ENCODE measurements around the gene EAF1.

Gene EAF1

DNA sequence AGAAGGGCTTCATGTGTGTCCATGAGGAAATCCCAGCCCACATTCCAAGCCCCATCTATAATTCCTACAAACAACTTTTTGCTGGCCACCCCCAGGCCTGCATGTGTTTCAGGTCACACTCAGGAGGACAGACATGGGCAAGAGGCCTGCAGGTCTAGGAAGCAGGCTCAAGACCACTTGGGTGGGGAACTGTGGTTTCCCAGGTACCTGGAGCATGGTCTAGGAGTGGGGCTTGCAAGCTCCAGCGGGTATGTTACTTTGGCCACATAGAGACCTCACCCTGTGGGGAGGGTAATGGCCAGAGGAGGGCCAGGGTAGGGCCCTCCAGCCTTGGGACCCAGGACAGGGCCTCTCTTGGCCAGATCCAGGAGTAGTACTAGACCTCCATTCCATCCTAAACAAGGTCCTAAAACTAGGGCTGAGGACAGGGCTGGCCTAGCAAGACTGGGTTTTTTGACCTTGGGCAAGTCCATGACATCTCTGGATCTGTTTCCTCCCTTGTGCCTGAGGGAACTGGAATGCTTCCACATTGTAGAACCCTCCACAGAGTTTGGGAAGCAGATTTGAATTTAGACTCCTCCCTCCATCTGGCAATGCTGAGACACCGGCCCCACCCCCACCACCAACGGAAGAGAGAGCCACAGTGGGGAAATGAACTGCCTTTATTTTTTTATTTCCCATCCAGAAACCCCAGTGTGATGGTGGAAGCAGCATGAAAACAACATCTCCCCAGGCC lies 22.3 kb downstream of the EAF1 start:
- Histone ChIP-seq H3K36me3 (no peaks in the 10 kb centered on the region), H3K9me3 (ENCODE audit: severe bottlenecking) (no peaks in the 10 kb centered on the region), H3K27ac (no peak overlapping the region), H3K4me3 (ENCODE audit: low read depth, low read length) (no peak overlapping the region), H3K27me3 (ENCODE audit: insufficient read depth, low read depth, severe bottlenecking) (no peaks in the 10 kb centered on the region)
- no peak for DNase-seq
- TF ChIP-seq, protein P1, sequence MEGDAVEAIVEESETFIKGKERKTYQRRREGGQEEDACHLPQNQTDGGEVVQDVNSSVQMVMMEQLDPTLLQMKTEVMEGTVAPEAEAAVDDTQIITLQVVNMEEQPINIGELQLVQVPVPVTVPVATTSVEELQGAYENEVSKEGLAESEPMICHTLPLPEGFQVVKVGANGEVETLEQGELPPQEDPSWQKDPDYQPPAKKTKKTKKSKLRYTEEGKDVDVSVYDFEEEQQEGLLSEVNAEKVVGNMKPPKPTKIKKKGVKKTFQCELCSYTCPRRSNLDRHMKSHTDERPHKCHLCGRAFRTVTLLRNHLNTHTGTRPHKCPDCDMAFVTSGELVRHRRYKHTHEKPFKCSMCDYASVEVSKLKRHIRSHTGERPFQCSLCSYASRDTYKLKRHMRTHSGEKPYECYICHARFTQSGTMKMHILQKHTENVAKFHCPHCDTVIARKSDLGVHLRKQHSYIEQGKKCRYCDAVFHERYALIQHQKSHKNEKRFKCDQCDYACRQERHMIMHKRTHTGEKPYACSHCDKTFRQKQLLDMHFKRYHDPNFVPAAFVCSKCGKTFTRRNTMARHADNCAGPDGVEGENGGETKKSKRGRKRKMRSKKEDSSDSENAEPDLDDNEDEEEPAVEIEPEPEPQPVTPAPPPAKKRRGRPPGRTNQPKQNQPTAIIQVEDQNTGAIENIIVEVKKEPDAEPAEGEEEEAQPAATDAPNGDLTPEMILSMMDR (IDR thresholded peaks at IDR 0.05; ENCODE audit: low read depth, low read length): no peak

GRCh38 chr3:15450438-15451215 lies 23.2 kb downstream of the EAF1 start:
- no peaks in the 10 kb centered on the region for H3K9me3 ChIP-seq (ENCODE audit: severe bottlenecking)
- no peak for DNase-seq
- TF ChIP-seq, protein P1 (IDR thresholded peaks at IDR 0.05; ENCODE audit: low read depth, low read length): no peak

GRCh38 chr3:15451216-15452113 lies 24.1 kb downstream of the EAF1 start:
- no peak overlapping the region for H3K4me3 ChIP-seq (ENCODE audit: low read depth, low read length)
- H3K36me3 ChIP-seq: no peaks in the 10 kb centered on the region
- H3K27me3 ChIP-seq (ENCODE audit: insufficient read depth, low read depth, severe bottlenecking): no peaks in the 10 kb centered on the region
- TF ChIP-seq, protein P1 (IDR thresholded peaks at IDR 0.05; ENCODE audit: low read depth, low read length): no peak
- no peaks in the 10 kb centered on the region for H3K9me3 ChIP-seq (ENCODE audit: severe bottlenecking)
- H3K27ac ChIP-seq: no peak overlapping the region
- DNase-seq: no peak

More at GRCh38 chr3:15450438-15451215, 23.2 kb downstream of the EAF1 start:
- Histone ChIP-seq H3K27ac (no peak overlapping the region), H3K36me3 (no peaks in the 10 kb centered on the region), H3K4me3 (ENCODE audit: low read depth, low read length) (no peak overlapping the region), H3K27me3 (ENCODE audit: insufficient read depth, low read depth, severe bottlenecking) (no peaks in the 10 kb centered on the region)

- TF ChIP-seq, protein P1 (IDR thresholded peaks at IDR 0.05; ENCODE audit: low read depth, low read length): no peak
- no peaks in the 10 kb centered on the region for H3K9me3 ChIP-seq (ENCODE audit: severe bottlenecking)
- no peak for DNase-seq
- no peaks in the 10 kb centered on the region for H3K27me3 ChIP-seq (ENCODE audit: insufficient read depth, low read depth, severe bottlenecking)
- no peak overlapping the region for H3K4me3 ChIP-seq (ENCODE audit: low read depth, low read length)
- no peaks in the 10 kb centered on the region for H3K36me3 ChIP-seq
- H3K27ac ChIP-seq: no peak overlapping the region
Measured at GRCh38 chr3:15452156-15452555, 24.8 kb downstream of the EAF1 start.

DNA sequence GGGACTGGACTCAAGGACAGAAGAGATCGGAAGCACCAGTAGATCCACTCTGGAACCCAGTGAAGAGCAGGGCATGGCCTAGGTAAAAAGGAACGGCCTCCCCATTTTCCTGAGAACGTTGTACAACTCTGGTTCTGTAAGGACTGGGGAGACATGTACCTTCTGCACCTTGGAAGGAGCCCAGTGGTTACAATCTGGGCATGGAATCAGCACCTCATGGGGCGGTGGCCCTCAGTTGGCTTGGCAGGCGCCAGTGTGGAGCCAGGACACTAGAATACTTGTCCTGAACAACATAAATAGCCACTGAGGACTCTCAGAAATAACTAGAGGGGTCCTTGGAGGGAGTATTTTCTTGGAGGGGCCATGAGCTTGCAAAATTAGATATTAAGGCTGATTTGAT lies 25.6 kb downstream of the EAF1 start:
- Histone ChIP-seq H3K27me3 (ENCODE audit: insufficient read depth, low read depth, severe bottlenecking) (no peaks in the 10 kb centered on the region), H3K9me3 (ENCODE audit: severe bottlenecking) (no peaks in the 10 kb centered on the region), H3K27ac (no peak overlapping the region), H3K36me3 (no peaks in the 10 kb centered on the region), H3K4me3 (ENCODE audit: low read depth, low read length) (no peak overlapping the region)
- TF ChIP-seq, protein P1 (IDR thresholded peaks at IDR 0.05; ENCODE audit: low read depth, low read length): no peak
- no peak for DNase-seq
